ENCODE results near the gene AGPAT2. TPM values are rescaled to one million over a fixed set of nuclear protein-coding genes. Genes with fewer than 3 reads are reported as not detected.

The AGPAT2 gene
- total RNA-seq, 4 donors from 2014 or later = 28.8 to 43.6 (median 38.4) TPM

DNA sequence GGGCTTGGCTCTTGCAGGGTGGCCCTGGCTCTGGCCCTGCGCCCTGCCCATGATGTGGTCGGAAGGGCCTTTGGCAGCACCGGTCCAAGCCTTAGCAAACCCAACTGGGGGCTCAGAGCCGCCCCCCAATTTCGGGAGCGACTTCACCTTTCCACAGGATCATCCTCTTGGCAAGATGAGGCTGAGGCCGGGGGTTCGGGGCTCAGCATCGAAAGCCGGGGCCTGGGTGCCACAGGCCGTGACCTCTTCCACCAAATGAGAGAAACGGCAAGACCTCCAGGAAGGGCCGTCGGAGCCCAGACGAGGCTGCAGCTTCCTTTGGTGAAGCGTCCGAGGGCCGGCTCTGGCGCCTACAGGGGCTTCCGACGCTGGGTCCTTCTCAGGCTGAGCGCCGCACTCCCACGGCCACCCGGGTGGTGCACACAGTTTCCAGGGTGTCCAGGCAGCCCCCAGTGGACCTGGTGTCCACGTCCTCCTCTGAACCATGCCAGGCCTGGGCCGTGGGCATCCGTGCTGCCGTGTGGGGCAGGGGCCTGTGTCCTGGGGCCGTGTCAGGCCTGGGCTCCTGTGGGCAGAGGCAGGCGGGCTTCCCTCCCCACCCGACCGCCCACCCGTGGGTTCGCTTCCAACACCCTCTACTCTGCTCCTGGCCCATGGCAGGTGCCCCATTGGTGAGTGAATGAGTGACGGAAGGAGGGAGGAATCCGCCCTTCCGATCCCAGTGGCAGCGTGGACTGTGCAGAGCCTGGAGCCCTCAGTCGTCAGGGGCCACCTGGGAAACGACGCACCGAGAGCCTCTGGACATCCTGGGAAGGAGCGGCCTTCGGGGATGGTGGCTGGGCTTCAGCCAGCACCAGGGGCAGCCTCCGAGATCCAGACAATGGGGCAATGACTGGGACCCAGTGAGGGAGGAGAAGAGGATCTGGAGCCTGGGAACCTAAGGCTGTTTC is 5.2 kb upstream of the AGPAT2 start:
- 89 to 90% methylated on average over 2 to 3 of the region's 46 CpGs for WGBS, 2 donors (ENCODE audit: low coverage in 1 of 2)
- ATAC-seq = no peak
- Histone ChIP-seq H3K27ac (no peak overlapping the region), H3K27me3 (peaks cover 6% of the 10 kb centered on the region), H3K4me1 (peaks cover 0 to 62% (median 16%) of the 10 kb centered on the region in 3 donors), H3K4me3 (no peak overlapping the region), H3K36me3 (no peaks in the 10 kb centered on the region), H3K9me3 (no peaks in the 10 kb centered on the region)
- TF ChIP-seq, protein P1, sequence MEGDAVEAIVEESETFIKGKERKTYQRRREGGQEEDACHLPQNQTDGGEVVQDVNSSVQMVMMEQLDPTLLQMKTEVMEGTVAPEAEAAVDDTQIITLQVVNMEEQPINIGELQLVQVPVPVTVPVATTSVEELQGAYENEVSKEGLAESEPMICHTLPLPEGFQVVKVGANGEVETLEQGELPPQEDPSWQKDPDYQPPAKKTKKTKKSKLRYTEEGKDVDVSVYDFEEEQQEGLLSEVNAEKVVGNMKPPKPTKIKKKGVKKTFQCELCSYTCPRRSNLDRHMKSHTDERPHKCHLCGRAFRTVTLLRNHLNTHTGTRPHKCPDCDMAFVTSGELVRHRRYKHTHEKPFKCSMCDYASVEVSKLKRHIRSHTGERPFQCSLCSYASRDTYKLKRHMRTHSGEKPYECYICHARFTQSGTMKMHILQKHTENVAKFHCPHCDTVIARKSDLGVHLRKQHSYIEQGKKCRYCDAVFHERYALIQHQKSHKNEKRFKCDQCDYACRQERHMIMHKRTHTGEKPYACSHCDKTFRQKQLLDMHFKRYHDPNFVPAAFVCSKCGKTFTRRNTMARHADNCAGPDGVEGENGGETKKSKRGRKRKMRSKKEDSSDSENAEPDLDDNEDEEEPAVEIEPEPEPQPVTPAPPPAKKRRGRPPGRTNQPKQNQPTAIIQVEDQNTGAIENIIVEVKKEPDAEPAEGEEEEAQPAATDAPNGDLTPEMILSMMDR (IDR thresholded peaks at IDR 0.05) = no peak
- TF ChIP-seq POLR2A (IDR thresholded peaks at IDR 0.05) (no peak), EP300 (IDR thresholded peaks at IDR 0.05) (no peak), POLR2AphosphoS5 (IDR thresholded peaks at IDR 0.05) (no peak)

DNA sequence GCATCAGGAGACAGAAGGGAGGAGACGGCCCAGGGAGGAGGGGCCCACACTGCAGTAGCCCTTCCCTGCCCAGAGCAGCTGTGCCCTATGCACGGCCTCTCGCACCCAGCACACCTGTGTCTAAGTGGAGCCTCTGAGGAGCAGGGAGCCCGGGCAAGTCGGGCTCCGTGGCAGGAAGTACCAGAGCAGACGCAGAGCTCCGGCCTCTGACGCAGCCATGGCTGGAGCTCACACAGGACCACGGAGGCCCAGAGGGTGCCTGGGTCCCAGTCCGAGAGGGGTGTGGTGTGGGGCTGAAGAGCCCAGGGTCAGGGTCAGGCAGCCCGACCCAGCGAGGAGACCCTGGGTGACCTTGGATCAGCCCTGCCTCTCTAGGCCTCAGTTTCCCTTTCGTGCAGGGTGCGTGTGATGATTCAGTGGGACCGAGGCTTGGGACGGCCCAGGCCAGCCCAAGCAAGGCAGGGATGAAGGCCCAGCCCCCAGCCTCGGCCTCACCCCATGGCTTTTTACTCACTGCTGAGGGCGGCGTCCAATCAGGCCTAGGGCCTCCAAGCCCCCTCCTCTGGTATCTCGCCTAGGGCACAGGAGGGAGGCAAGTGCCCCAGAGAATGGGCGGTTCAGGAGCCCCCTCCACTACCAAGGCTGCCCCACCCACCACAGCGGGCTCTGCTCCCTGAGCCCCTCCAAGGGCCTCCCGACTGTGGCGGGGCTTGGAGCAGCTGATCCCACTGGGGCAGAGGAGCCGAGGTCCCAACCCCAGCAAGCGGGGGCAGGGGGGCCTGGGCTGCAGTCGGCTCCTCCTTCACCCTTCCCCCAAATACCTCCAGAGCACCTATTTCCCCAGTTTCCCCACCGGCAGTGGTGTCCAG is 4.3 kb upstream of the AGPAT2 start:
- no peak for ATAC-seq
- H3K4me1 ChIP-seq = peaks cover 0 to 67% (median 16%) of the 10 kb centered on the region in 3 donors
- H3K27ac ChIP-seq = peak overlapping the region in 3 of 4 donors; percentile 77 to 84 (median 78)

DNA sequence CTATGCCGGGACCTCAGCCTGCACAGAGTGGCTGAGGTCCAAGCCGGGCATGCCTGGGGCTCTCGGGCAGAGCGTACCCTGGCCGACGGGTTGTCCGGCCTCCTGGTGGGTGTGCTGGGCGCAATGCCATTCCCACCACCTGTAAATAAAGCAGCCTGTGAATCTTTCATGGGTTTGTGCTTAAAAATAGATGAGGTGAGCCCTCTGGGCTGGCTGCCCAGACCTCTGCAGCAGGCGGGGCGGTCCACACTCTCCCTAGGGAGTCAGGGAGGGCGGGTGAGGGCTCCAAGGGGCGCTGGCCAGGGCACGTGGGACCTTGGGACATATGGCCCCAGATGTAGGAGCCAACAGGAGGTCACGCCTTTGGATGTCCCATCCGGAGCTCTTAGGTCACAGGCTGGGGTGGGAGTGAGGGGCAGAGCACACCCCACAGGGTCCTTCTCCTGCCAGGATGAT is 3.6 kb upstream of the AGPAT2 start:
- H3K27me3 ChIP-seq = no peaks in the 10 kb centered on the region
- peak; percentile 20 for ATAC-seq
- no CpG with 5 or more reads among the region's 15 CpGs for WGBS, 2 donors (ENCODE audit: low coverage in 1 of 2)
- H3K4me3 ChIP-seq = no peak overlapping the region
- no peaks in the 10 kb centered on the region for H3K36me3 ChIP-seq
- TF ChIP-seq, protein P1 (IDR thresholded peaks at IDR 0.05) = no peak
- TF ChIP-seq EP300 (IDR thresholded peaks at IDR 0.05) (no peak), POLR2AphosphoS5 (IDR thresholded peaks at IDR 0.05) (no peak), POLR2A (IDR thresholded peaks at IDR 0.05) (no peak)
- H3K9me3 ChIP-seq = no peaks in the 10 kb centered on the region
- H3K4me1 ChIP-seq = peaks cover 0 to 74% (median 22%) of the 10 kb centered on the region in 3 donors
- H3K27ac ChIP-seq = peak overlapping the region in 3 of 4 donors; percentile 77 to 84 (median 78)

More for the DNA sequence above, 4.3 kb upstream of the AGPAT2 start:
- Histone ChIP-seq H3K36me3 (no peaks in the 10 kb centered on the region), H3K27me3 (peaks cover 5% of the 10 kb centered on the region), H3K4me3 (no peak overlapping the region), H3K9me3 (no peaks in the 10 kb centered on the region)
- WGBS, 2 donors (ENCODE audit: low coverage in 1 of 2) = 80 to 87% methylated on average over 1 to 10 of the region's 29 CpGs
- TF ChIP-seq, protein P1 (IDR thresholded peaks at IDR 0.05) = no peak
- TF ChIP-seq POLR2AphosphoS5 (IDR thresholded peaks at IDR 0.05) (no peak), EP300 (IDR thresholded peaks at IDR 0.05) (no peak), POLR2A (IDR thresholded peaks at IDR 0.05) (no peak)

DNA sequence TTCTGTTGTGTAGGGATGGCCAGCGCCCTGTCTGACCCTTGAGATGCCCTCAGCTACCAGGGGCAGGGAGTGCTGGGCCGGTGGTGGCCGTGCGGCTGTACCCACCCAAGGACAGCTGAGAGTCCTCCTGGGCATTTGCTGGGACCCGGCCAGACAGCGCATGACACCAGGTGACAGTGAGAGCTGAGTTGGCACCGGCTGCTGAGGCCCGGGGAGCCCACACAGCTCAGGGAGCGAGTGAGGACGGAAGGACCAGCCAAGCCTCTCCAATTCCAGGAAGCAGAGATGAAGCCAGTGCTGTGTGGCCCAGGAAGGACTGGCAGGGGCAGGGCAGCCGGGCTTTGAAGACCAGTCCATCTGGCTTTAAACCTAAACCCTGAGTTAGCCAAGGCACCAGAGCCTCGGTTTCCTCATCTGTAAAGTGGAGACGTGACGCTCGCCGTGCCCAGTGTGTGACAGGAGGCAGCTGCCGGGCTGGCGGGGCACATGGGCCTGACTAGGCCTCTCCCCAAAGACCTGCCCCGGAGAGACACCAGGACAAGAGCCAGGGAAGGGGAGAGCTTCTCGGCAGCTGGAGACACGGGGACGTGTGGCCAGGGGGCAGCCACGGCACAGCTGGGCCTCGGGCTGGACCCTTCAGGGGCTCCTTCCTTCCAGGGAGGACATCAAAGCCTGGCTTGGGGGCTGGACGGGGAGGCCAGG is 3.0 kb upstream of the AGPAT2 start:
- no peak for ATAC-seq
- no peaks in the 10 kb centered on the region for H3K9me3 ChIP-seq
- TF ChIP-seq EP300 (IDR thresholded peaks at IDR 0.05) (no peak), POLR2AphosphoS5 (IDR thresholded peaks at IDR 0.05) (no peak), POLR2A (IDR thresholded peaks at IDR 0.05) (no peak)
- no peak overlapping the region for H3K4me3 ChIP-seq
- H3K4me1 ChIP-seq = peaks cover 0 to 80% (median 26%) of the 10 kb centered on the region in 3 donors
- WGBS, 2 donors (ENCODE audit: low coverage in 1 of 2) = 40% methylated on average over 1 of the region's 25 CpGs; no CpG with 5 or more reads in 1 of the 2 donors
- no peaks in the 10 kb centered on the region for H3K36me3 ChIP-seq
- H3K27ac ChIP-seq = peak overlapping the region in 3 of 4 donors; percentile 77 to 84 (median 78)
- no peaks in the 10 kb centered on the region for H3K27me3 ChIP-seq

All from gastroesophageal sphincter (tissue), 4 donors.